GM21360 (cell line): ENCODE results near the gene FAM193B.
"Not testable (repeated sequence)": the region's sequence is repeated elsewhere in the genome, so short reads cannot be mapped to it uniquely, and the experiment has no call there.

Source experiments
- ATAC-seq: cut with Tn5 transposase; IDR thresholded peaks from one replicate; pipeline ENCODE4 v1.9.1; 2021; ENCODE audit warnings: mild to moderate bottlenecking, moderate library complexity; ENCODE audit not compliant: unreplicated experiment

The FAM193B gene

GRCh38 chr5:177578316-177578715 lies 24.0 kb upstream of the FAM193B start:
- ATAC-seq, result no peak

GRCh38 chr5:177576169-177576568 lies 21.8 kb upstream of the FAM193B start:
- ATAC-seq, result no peak

- ATAC-seq, result no peak
These were observed 21.1 kb upstream of the FAM193B start for GRCh38 chr5:177575488-177575887.

- ATAC-seq, result no peak
These were observed 15.5 kb upstream of the FAM193B start for GRCh38 chr5:177569894-177570293.

- ATAC-seq, result no peak
These were observed 14.0 kb upstream of the FAM193B start for GRCh38 chr5:177568326-177568725.

GRCh38 chr5:177565046-177565445 lies 10.7 kb upstream of the FAM193B start:
- ATAC-seq, result no peak

- ATAC-seq, result not testable (repeated sequence)
These were observed 5.1 kb upstream of the FAM193B start for GRCh38 chr5:177559446-177559941.

GRCh38 chr5:177557796-177558195 lies 3.4 kb upstream of the FAM193B start:
- ATAC-seq, result no peak

GRCh38 chr5:177557041-177557647 lies 2.8 kb upstream of the FAM193B start:
- no peak for ATAC-seq

- ATAC-seq, result no peak
These were observed 1.3 kb upstream of the FAM193B start for GRCh38 chr5:177555665-177556064.

GRCh38 chr5:177555228-177555627 lies 865 bp upstream of the FAM193B start:
- ATAC-seq, result no peak

GRCh38 chr5:177553671-177554429 lies 513 bp downstream of the FAM193B start:
- ATAC-seq, result peak; percentile 34

GRCh38 chr5:177552839-177553455 lies 1.4 kb downstream of the FAM193B start:
- no peak for ATAC-seq

GRCh38 chr5:177550122-177550521 lies 4.2 kb downstream of the FAM193B start:
- no peak for ATAC-seq

GRCh38 chr5:177548495-177548894 lies 5.9 kb downstream of the FAM193B start:
- no peak for ATAC-seq

GRCh38 chr5:177547736-177548135 lies 6.6 kb downstream of the FAM193B start:
- no peak for ATAC-seq

GRCh38 chr5:177546258-177546741 lies 8.1 kb downstream of the FAM193B start:
- no peak for ATAC-seq

GRCh38 chr5:177545487-177546257 lies 8.7 kb downstream of the FAM193B start:
- ATAC-seq, result no peak

GRCh38 chr5:177542816-177543465 lies 11.4 kb downstream of the FAM193B start:
- ATAC-seq, result no peak

GRCh38 chr5:177540438-177540837 lies 13.9 kb downstream of the FAM193B start:
- ATAC-seq, result no peak
